H1 (cell line): ENCODE data around the gene RMRP. TPM values are rescaled to one million over a fixed set of nuclear protein-coding genes. Genes with fewer than 3 reads are reported as not detected.

ENCODE experiments used
- CEBPB ChIP-seq: IDR thresholded peaks from 2 replicates; pipeline ENCODE4 v1.6.1; 2012; ENCODE audit warnings: low read depth, low read length
- polyA plus RNA-seq, 7 experiments: library from polyadenylated mRNA; depleted of rRNA in 3 of 7; stranded (reverse) in 5 of 7; unstranded in 2 of 7; fragments of >200 nt in 5 of 7; fragments of 200-250 nt in 2 of 7; gene quantifications; 1 replicate in 5 of 7; 2 replicates in 1 of 7; 4 replicates in 1 of 7; pipeline versions ENCODE4 v1.2.1 to v1.2.3, GENCODE V29; 2011 to 2013; ENCODE audit warnings: missing spikeins in 2 of 7, mixed read lengths in 2 of 7
- total RNA-seq: library from RNA; stranded (reverse); fragmentation: NEBNext Ultra II Directional; extraction: Animal tissue kit (Norgen Biotek cat#: 25700); gene quantifications from 2 replicates; pipeline ENCODE4 v1.2.1, GENCODE V29; 2021

Gene RMRP
- total and polyA plus RNA-seq, 2 of the 8 experiments (the other 6 are each of a cell fraction or from before 2014, with no cell fraction given) = 169 to 14,987 TPM

- TF ChIP-seq CEBPB = no peak
Measured at GRCh38 chr9:35664531-35665470, 7.0 kb upstream of the RMRP start, which contains the start of gene ARHGEF39 (continued).
